ENCODE measurements around the gene NBEA. TPM values are rescaled to one million over a fixed set of nuclear protein-coding genes. Genes with fewer than 3 reads are reported as not detected.

Gene NBEA
- total RNA-seq, 2 donors from 2014 or later, result 15.2 to 15.9 TPM

GRCh38 chr13:35279500-35279899, 337.4 kb downstream of the NBEA start:
- Mint-ChIP-seq H3K27ac (no peak overlapping the region), H3K4me1 (no peaks in the 10 kb centered on the region), H3K9me3 (peaks cover 5% of the 10 kb centered on the region), H3K36me3 (ENCODE audit: low read depth) (no peaks in the 10 kb centered on the region), H3K27me3 (ENCODE audit: insufficient read depth) (no peaks in the 10 kb centered on the region), H3K4me3 (no peak overlapping the region)
- DNase-seq, result no peak
- Histone ChIP-seq H3K9me3 (ENCODE audit: control insufficient read depth, low read length) (no peaks in the 10 kb centered on the region), H3K4me3 (ENCODE audit: low read length) (no peak overlapping the region), H3K27me3 (ENCODE audit: control insufficient read depth, insufficient read depth, low read length, poor library complexity, severe bottlenecking) (no peaks in the 10 kb centered on the region), H3K27ac (ENCODE audit: low read depth, low read length) (no peak overlapping the region), H3K9ac (ENCODE audit: extremely low read depth, low read length, poor library complexity, severe bottlenecking) (no peak overlapping the region), H3K4me1 (ENCODE audit: control insufficient read depth, insufficient read depth, low read length) (no peaks in the 10 kb centered on the region), H3K36me3 (ENCODE audit: control insufficient read depth, insufficient read depth, low read length) (no peaks in the 10 kb centered on the region)
- no peak for TF ChIP-seq CTCF (conservative IDR thresholded peaks at IDR 0.05)
- WGBS, 2 experiments (ENCODE audit: insufficient coverage in 1 of 2, insufficient read length in 1 of 2), result 88% methylated on average over 1 of the region's 1 CpG; no CpG with 5 or more reads in 1 of the 2 experiments

GRCh38 chr13:35283856-35284255, 341.8 kb downstream of the NBEA start:
- H3K9ac ChIP-seq (ENCODE audit: extremely low read depth, low read length, poor library complexity, severe bottlenecking), result no peak overlapping the region
- Mint-ChIP-seq H3K27ac (no peak overlapping the region), H3K4me3 (no peak overlapping the region), H3K27me3 (ENCODE audit: insufficient read depth) (no peaks in the 10 kb centered on the region), H3K4me1 (peaks cover 3% of the 10 kb centered on the region), H3K36me3 (ENCODE audit: low read depth) (no peaks in the 10 kb centered on the region), H3K9me3 (no peaks in the 10 kb centered on the region)
- H3K27ac ChIP-seq (ENCODE audit: low read depth, low read length), result no peak overlapping the region
- TF ChIP-seq CTCF (conservative IDR thresholded peaks at IDR 0.05), result no peak
- H3K4me1 ChIP-seq (ENCODE audit: control insufficient read depth, insufficient read depth, low read length), result peaks cover 3% of the 10 kb centered on the region
- DNase-seq, result no peak
- no peaks in the 10 kb centered on the region for H3K9me3 ChIP-seq (ENCODE audit: control insufficient read depth, low read length)
- no peak overlapping the region for H3K4me3 ChIP-seq (ENCODE audit: low read length)
- no peaks in the 10 kb centered on the region for H3K27me3 ChIP-seq (ENCODE audit: control insufficient read depth, insufficient read depth, low read length, poor library complexity, severe bottlenecking)
- no peaks in the 10 kb centered on the region for H3K36me3 ChIP-seq (ENCODE audit: control insufficient read depth, insufficient read depth, low read length)
- WGBS, 2 experiments (ENCODE audit: insufficient coverage in 1 of 2, insufficient read length in 1 of 2), result 88% methylated on average over 1 of the region's 1 CpG; no CpG with 5 or more reads in 1 of the 2 experiments

GRCh38 chr13:35285677-35286076, 343.6 kb downstream of the NBEA start:
- Histone ChIP-seq H3K9me3 (ENCODE audit: control insufficient read depth, low read length) (no peaks in the 10 kb centered on the region), H3K9ac (ENCODE audit: extremely low read depth, low read length, poor library complexity, severe bottlenecking) (no peak overlapping the region), H3K36me3 (ENCODE audit: control insufficient read depth, insufficient read depth, low read length) (no peaks in the 10 kb centered on the region), H3K4me3 (ENCODE audit: low read length) (no peak overlapping the region), H3K27me3 (ENCODE audit: control insufficient read depth, insufficient read depth, low read length, poor library complexity, severe bottlenecking) (no peaks in the 10 kb centered on the region), H3K4me1 (ENCODE audit: control insufficient read depth, insufficient read depth, low read length) (peaks cover 3% of the 10 kb centered on the region), H3K27ac (ENCODE audit: low read depth, low read length) (no peak overlapping the region)
- Mint-ChIP-seq H3K4me3 (no peak overlapping the region), H3K27ac (no peak overlapping the region), H3K36me3 (ENCODE audit: low read depth) (no peaks in the 10 kb centered on the region), H3K27me3 (ENCODE audit: insufficient read depth) (no peaks in the 10 kb centered on the region), H3K4me1 (peaks cover 5% of the 10 kb centered on the region), H3K9me3 (no peaks in the 10 kb centered on the region)
- no peak for TF ChIP-seq CTCF (conservative IDR thresholded peaks at IDR 0.05)
- 80 to 88% methylated on average over 2 to 4 of the region's 4 CpGs for WGBS, 2 experiments (ENCODE audit: insufficient coverage in 1 of 2, insufficient read length in 1 of 2)
- DNase-seq, result no peak
